ENCODE measurements around the gene CNNM4. TPM values are rescaled to one million over a fixed set of nuclear protein-coding genes. Genes with fewer than 3 reads are reported as not detected.
"Not testable (repeated sequence)": the region's sequence is repeated elsewhere in the genome, so short reads cannot be mapped to it uniquely, and the experiment has no call there.

CNNM4 gene
- total RNA-seq, 4 donors from 2014 or later, result 0.77 to 8.2 (median 4.7) TPM

DNA sequence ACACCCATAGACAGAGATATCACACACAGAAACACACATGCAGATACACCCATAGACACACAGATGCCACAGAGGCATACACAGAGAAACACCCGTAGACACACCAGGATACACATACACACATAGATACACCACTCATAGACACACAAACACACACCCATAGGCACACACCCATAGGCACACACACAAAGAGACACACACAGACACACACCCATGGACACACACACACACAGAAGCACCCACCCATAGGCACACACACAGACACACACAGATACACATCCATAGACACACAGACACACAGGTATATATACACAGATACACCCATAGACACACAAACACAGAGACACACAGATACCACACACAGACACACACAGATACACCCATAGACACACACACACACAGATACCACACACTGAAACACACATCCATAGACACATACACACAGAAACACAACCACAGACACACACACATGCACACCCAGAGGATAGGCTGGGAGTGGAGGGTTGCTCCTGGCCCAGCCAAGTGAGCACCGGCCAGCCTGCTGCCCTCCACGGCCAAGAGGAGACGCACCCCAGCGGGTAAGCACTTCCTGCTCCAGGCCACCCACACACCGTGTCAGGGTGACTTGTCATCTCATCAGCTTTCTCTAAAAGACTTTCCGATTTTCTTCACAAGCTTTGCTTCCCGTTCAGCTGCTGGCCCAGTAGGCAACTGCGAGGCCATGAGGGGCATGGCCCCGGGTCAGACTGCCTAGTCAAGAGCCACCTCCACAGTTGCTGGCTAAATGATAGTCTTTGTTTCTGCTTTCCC is 41.3 kb downstream of the CNNM4 start:
- H3K4me3 ChIP-seq, result no peak overlapping the region
- TF ChIP-seq POLR2A (IDR thresholded peaks at IDR 0.05), result no peak
- TF ChIP-seq, protein P1, sequence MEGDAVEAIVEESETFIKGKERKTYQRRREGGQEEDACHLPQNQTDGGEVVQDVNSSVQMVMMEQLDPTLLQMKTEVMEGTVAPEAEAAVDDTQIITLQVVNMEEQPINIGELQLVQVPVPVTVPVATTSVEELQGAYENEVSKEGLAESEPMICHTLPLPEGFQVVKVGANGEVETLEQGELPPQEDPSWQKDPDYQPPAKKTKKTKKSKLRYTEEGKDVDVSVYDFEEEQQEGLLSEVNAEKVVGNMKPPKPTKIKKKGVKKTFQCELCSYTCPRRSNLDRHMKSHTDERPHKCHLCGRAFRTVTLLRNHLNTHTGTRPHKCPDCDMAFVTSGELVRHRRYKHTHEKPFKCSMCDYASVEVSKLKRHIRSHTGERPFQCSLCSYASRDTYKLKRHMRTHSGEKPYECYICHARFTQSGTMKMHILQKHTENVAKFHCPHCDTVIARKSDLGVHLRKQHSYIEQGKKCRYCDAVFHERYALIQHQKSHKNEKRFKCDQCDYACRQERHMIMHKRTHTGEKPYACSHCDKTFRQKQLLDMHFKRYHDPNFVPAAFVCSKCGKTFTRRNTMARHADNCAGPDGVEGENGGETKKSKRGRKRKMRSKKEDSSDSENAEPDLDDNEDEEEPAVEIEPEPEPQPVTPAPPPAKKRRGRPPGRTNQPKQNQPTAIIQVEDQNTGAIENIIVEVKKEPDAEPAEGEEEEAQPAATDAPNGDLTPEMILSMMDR (IDR thresholded peaks at IDR 0.05), result no peak
- H3K27ac ChIP-seq, result no peak overlapping the region

DNA sequence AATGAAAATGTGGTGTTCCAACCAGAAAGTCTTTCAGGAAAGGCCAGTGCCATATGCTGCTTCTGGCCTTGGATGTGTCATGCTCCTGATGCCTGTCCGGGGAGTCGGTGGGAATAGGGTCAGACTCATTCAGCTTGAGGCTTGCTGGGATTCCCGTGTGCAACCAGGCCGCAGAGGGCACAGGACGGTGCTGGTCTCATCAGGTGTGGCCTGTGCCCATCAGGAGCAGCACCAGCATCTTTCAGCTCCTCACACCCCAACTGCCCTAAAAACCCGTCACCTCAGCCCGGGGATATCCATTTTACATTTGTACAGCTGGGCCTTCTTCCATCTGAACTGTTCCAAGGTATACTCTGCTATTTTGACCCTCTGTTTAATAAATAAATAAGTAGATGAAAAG is 42.0 kb downstream of the CNNM4 start:
- Histone ChIP-seq H3K27me3 (no peaks in the 10 kb centered on the region), H3K36me3 (no peaks in the 10 kb centered on the region), H3K27ac (no peak overlapping the region), H3K4me1 (no peaks in the 10 kb centered on the region), H3K9me3 (no peaks in the 10 kb centered on the region), H3K4me3 (no peak overlapping the region)
- DNase-seq, result no peak
- intact Hi-C loops (cut with DNase I; ENCODE audit: low total_unique reads), result no loop called here
- no peak for TF ChIP-seq POLR2A (IDR thresholded peaks at IDR 0.05)
- TF ChIP-seq, protein P1 (IDR thresholded peaks at IDR 0.05), result no peak

More for the DNA sequence above, 41.3 kb downstream of the CNNM4 start:
- Histone ChIP-seq H3K27me3 (no peaks in the 10 kb centered on the region), H3K9me3 (no peaks in the 10 kb centered on the region), H3K4me1 (no peaks in the 10 kb centered on the region), H3K36me3 (no peaks in the 10 kb centered on the region)
- DNase-seq, result no peak
- intact Hi-C loops (cut with DNase I; ENCODE audit: low total_unique reads), result no loop called here

DNA sequence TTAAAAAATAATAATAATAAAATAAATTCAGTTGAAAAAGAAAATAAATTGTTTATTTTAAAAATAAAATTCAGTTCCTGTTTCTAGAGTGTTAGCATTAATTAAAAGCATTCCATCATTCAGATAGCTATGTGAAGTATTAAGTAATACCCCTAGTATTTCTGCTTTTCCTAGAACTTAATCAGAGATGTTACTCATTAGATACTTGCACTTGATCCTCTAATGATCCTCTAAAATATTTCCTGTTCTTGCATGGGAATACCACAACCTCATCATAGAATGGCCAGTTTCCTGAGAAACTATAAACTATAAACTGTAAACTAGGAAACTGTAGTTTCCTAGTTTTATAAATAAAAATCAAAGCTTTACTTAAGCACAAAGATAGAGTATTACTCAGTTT is 44.3 kb downstream of the CNNM4 start:
- no peaks in the 10 kb centered on the region for H3K27me3 ChIP-seq
- intact Hi-C loops (cut with DNase I; ENCODE audit: low total_unique reads), result no loop called here

DNA sequence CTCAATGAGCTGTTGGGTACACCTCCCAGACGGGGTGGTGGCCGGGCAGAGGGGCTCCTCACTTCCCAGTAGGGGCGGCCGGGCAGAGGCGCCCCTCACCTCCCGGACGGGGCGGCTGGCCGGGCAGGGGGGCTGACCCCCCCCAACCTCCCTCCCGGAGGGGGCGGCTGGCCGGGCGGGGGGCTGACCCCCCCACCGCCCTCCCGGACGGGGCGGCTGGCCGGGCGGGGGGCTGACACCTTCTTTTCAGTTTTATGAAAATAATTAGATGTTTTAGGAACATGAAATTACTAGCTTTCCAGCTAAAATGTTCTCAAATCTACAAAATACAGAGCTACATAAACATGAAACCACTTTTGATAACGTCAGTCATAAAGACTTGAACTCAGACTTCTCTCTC is 45.2 kb downstream of the CNNM4 start:
- H3K36me3 ChIP-seq; intact Hi-C loops (cut with DNase I; ENCODE audit: low total_unique reads); H3K9me3 ChIP-seq; H3K27ac ChIP-seq; DNase-seq; H3K4me1 ChIP-seq; H3K4me3 ChIP-seq; H3K27me3 ChIP-seq: not testable (repeated sequence)

More for the DNA sequence above, 44.3 kb downstream of the CNNM4 start:
- no peak for DNase-seq
- Histone ChIP-seq H3K4me1 (no peaks in the 10 kb centered on the region), H3K9me3 (no peaks in the 10 kb centered on the region), H3K27ac (no peak overlapping the region), H3K36me3 (no peaks in the 10 kb centered on the region), H3K4me3 (no peak overlapping the region)
- TF ChIP-seq POLR2A (IDR thresholded peaks at IDR 0.05), result no peak
- TF ChIP-seq, protein P1 (IDR thresholded peaks at IDR 0.05), result no peak

DNA sequence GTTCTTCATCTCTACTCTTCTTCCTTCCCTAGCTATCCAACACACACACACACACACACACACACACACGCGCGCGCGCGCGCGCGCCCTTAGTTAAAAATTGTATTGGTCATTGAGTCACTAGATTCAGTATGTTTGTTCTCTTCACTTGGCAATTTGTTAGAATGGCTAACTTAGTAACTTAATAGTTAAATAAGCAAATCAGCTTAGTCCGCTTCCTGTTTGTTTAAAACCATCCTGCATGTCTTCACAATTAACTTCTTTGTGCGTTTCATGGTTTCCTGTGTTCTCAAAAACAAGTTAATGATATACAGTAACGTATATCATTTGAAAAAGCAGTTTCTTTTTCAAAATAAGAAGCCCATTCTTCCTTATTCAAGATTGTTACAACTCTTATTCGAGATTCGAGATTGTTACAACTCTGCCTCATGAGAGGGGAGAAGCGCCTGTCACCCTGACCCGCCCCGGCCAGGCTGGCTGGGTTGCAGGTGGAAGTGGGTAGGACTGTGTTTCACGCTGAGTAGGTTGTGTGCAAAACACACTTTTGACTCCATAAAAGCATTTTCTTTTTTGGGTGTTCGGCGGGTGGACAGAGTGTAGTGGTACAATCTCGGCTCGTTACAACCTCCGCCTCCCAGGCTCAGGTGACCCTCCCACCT is 45.9 kb downstream of the CNNM4 start:
- Histone ChIP-seq H3K9me3 (no peaks in the 10 kb centered on the region), H3K4me3 (no peak overlapping the region), H3K27ac (no peak overlapping the region), H3K36me3 (no peaks in the 10 kb centered on the region), H3K27me3 (no peaks in the 10 kb centered on the region), H3K4me1 (no peaks in the 10 kb centered on the region)
- TF ChIP-seq POLR2A (IDR thresholded peaks at IDR 0.05), result no peak
- TF ChIP-seq, protein P1 (IDR thresholded peaks at IDR 0.05), result no peak
- intact Hi-C loops (cut with DNase I; ENCODE audit: low total_unique reads), result no loop called here
- no peak for DNase-seq
